ENCODE measurements around the gene SLC38A2.

SLC38A2 gene

GRCh38 chr12:46390304-46390703, 17.7 kb upstream of the SLC38A2 start:
- Histone ChIP-seq H3K9ac (ENCODE audit: low read depth, low read length) (no peak overlapping the region), H3K9me3 (ENCODE audit: control insufficient read depth, insufficient read depth, low read length) (no peaks in the 10 kb centered on the region), H3K36me3 (ENCODE audit: control insufficient read depth, insufficient read depth, low read length) (no peaks in the 10 kb centered on the region), H3K27me3 (ENCODE audit: control insufficient read depth, insufficient read depth, low read length) (no peaks in the 10 kb centered on the region), H3K4me1 (ENCODE audit: control insufficient read depth, insufficient read depth, low read length) (peaks cover 47% of the 10 kb centered on the region), H3K4me3 (ENCODE audit: low read depth, low read length) (no peak overlapping the region)

GRCh38 chr12:46389031-46389616, 16.6 kb upstream of the SLC38A2 start:
- Histone ChIP-seq H3K9me3 (ENCODE audit: control insufficient read depth, insufficient read depth, low read length) (no peaks in the 10 kb centered on the region), H3K36me3 (ENCODE audit: control insufficient read depth, insufficient read depth, low read length) (no peaks in the 10 kb centered on the region), H3K27me3 (ENCODE audit: control insufficient read depth, insufficient read depth, low read length) (no peaks in the 10 kb centered on the region), H3K4me3 (ENCODE audit: low read depth, low read length) (no peak overlapping the region), H3K9ac (ENCODE audit: low read depth, low read length) (no peak overlapping the region), H3K4me1 (ENCODE audit: control insufficient read depth, insufficient read depth, low read length) (peaks cover 52% of the 10 kb centered on the region)

- no peak overlapping the region for H3K4me3 ChIP-seq (ENCODE audit: low read depth, low read length)
- peaks cover 52% of the 10 kb centered on the region for H3K4me1 ChIP-seq (ENCODE audit: control insufficient read depth, insufficient read depth, low read length)
- no peaks in the 10 kb centered on the region for H3K27me3 ChIP-seq (ENCODE audit: control insufficient read depth, insufficient read depth, low read length)
- H3K36me3 ChIP-seq (ENCODE audit: control insufficient read depth, insufficient read depth, low read length), result no peaks in the 10 kb centered on the region
- H3K9me3 ChIP-seq (ENCODE audit: control insufficient read depth, insufficient read depth, low read length), result no peaks in the 10 kb centered on the region
- no peak overlapping the region for H3K9ac ChIP-seq (ENCODE audit: low read depth, low read length)
These were observed 16.0 kb upstream of the SLC38A2 start for GRCh38 chr12:46388427-46389021.

- peaks cover 53% of the 10 kb centered on the region for H3K4me1 ChIP-seq (ENCODE audit: control insufficient read depth, insufficient read depth, low read length)
- H3K9ac ChIP-seq (ENCODE audit: low read depth, low read length), result no peak overlapping the region
- no peaks in the 10 kb centered on the region for H3K9me3 ChIP-seq (ENCODE audit: control insufficient read depth, insufficient read depth, low read length)
- H3K27me3 ChIP-seq (ENCODE audit: control insufficient read depth, insufficient read depth, low read length), result no peaks in the 10 kb centered on the region
- no peak overlapping the region for H3K4me3 ChIP-seq (ENCODE audit: low read depth, low read length)
- H3K36me3 ChIP-seq (ENCODE audit: control insufficient read depth, insufficient read depth, low read length), result no peaks in the 10 kb centered on the region
These were observed 15.1 kb upstream of the SLC38A2 start for GRCh38 chr12:46387670-46388069.

- Histone ChIP-seq H3K36me3 (ENCODE audit: control insufficient read depth, insufficient read depth, low read length) (no peaks in the 10 kb centered on the region), H3K4me3 (ENCODE audit: low read depth, low read length) (no peak overlapping the region), H3K27me3 (ENCODE audit: control insufficient read depth, insufficient read depth, low read length) (no peaks in the 10 kb centered on the region), H3K9ac (ENCODE audit: low read depth, low read length) (no peak overlapping the region), H3K9me3 (ENCODE audit: control insufficient read depth, insufficient read depth, low read length) (no peaks in the 10 kb centered on the region), H3K4me1 (ENCODE audit: control insufficient read depth, insufficient read depth, low read length) (peaks cover 53% of the 10 kb centered on the region)
These were observed 14.5 kb upstream of the SLC38A2 start for GRCh38 chr12:46386877-46387629.

GRCh38 chr12:46386360-46386867, 13.8 kb upstream of the SLC38A2 start:
- no peak overlapping the region for H3K9ac ChIP-seq (ENCODE audit: low read depth, low read length)
- H3K36me3 ChIP-seq (ENCODE audit: control insufficient read depth, insufficient read depth, low read length), result no peaks in the 10 kb centered on the region
- H3K4me1 ChIP-seq (ENCODE audit: control insufficient read depth, insufficient read depth, low read length), result peaks cover 46% of the 10 kb centered on the region
- no peaks in the 10 kb centered on the region for H3K27me3 ChIP-seq (ENCODE audit: control insufficient read depth, insufficient read depth, low read length)
- H3K9me3 ChIP-seq (ENCODE audit: control insufficient read depth, insufficient read depth, low read length), result no peaks in the 10 kb centered on the region
- H3K4me3 ChIP-seq (ENCODE audit: low read depth, low read length), result no peak overlapping the region

GRCh38 chr12:46385438-46385837, 12.9 kb upstream of the SLC38A2 start:
- H3K9ac ChIP-seq (ENCODE audit: low read depth, low read length), result no peak overlapping the region
- no peaks in the 10 kb centered on the region for H3K9me3 ChIP-seq (ENCODE audit: control insufficient read depth, insufficient read depth, low read length)
- H3K36me3 ChIP-seq (ENCODE audit: control insufficient read depth, insufficient read depth, low read length), result no peaks in the 10 kb centered on the region
- peaks cover 37% of the 10 kb centered on the region for H3K4me1 ChIP-seq (ENCODE audit: control insufficient read depth, insufficient read depth, low read length)
- no peaks in the 10 kb centered on the region for H3K27me3 ChIP-seq (ENCODE audit: control insufficient read depth, insufficient read depth, low read length)
- H3K4me3 ChIP-seq (ENCODE audit: low read depth, low read length), result no peak overlapping the region

- Histone ChIP-seq H3K36me3 (ENCODE audit: control insufficient read depth, insufficient read depth, low read length) (no peaks in the 10 kb centered on the region), H3K27me3 (ENCODE audit: control insufficient read depth, insufficient read depth, low read length) (no peaks in the 10 kb centered on the region), H3K9me3 (ENCODE audit: control insufficient read depth, insufficient read depth, low read length) (peaks cover 4% of the 10 kb centered on the region), H3K4me3 (ENCODE audit: low read depth, low read length) (peak overlapping the region; percentile 72), H3K9ac (ENCODE audit: low read depth, low read length) (no peak overlapping the region), H3K4me1 (ENCODE audit: control insufficient read depth, insufficient read depth, low read length) (peaks cover 33% of the 10 kb centered on the region)
These were observed 12.1 kb upstream of the SLC38A2 start for GRCh38 chr12:46384451-46385309.

GRCh38 chr12:46383654-46384450, 11.3 kb upstream of the SLC38A2 start:
- H3K27me3 ChIP-seq (ENCODE audit: control insufficient read depth, insufficient read depth, low read length), result no peaks in the 10 kb centered on the region
- peak overlapping the region; percentile 72 for H3K4me3 ChIP-seq (ENCODE audit: low read depth, low read length)
- peaks cover 33% of the 10 kb centered on the region for H3K4me1 ChIP-seq (ENCODE audit: control insufficient read depth, insufficient read depth, low read length)
- H3K36me3 ChIP-seq (ENCODE audit: control insufficient read depth, insufficient read depth, low read length), result no peaks in the 10 kb centered on the region
- peak overlapping the region; percentile 89 for H3K9ac ChIP-seq (ENCODE audit: low read depth, low read length)
- H3K9me3 ChIP-seq (ENCODE audit: control insufficient read depth, insufficient read depth, low read length), result peaks cover 4% of the 10 kb centered on the region

GRCh38 chr12:46382964-46383653, 10.5 kb upstream of the SLC38A2 start:
- peaks cover 4% of the 10 kb centered on the region for H3K9me3 ChIP-seq (ENCODE audit: control insufficient read depth, insufficient read depth, low read length)
- peak overlapping the region; percentile 72 for H3K4me3 ChIP-seq (ENCODE audit: low read depth, low read length)
- no peaks in the 10 kb centered on the region for H3K27me3 ChIP-seq (ENCODE audit: control insufficient read depth, insufficient read depth, low read length)
- H3K36me3 ChIP-seq (ENCODE audit: control insufficient read depth, insufficient read depth, low read length), result no peaks in the 10 kb centered on the region
- peak overlapping the region; percentile 85 for H3K9ac ChIP-seq (ENCODE audit: low read depth, low read length)
- H3K4me1 ChIP-seq (ENCODE audit: control insufficient read depth, insufficient read depth, low read length), result peaks cover 33% of the 10 kb centered on the region

All from iPS-15b (cell line).